Stimulated activated CD4-positive, alpha-beta T cell treated with anti-CD3 and anti-CD28 coated beads, TNF-alpha, amount 100 ng/mL, for 1 hour (primary cell): ENCODE results near the gene PRSS3.
"Not testable (repeated sequence)": the region's sequence is repeated elsewhere in the genome, so short reads cannot be mapped to it uniquely, and the experiment has no call there.

Experiments used
- DNase-seq, 3 donors: peaks; one replicate each; pipeline ENCODE4 v3.0.0-alpha.2; 2020; ENCODE audit warnings: low read depth in 3 of 3, low spot score in 1 of 3

The PRSS3 gene

GRCh38 chr9:33795281-33795680 is at the start of gene PRSS3:
Gene PRSS3, plus strand, starts transcription at chr9:33795561. Its CDS starts 13 bp downstream, at chr9:33795574.
- no peak for DNase-seq

- no peak for DNase-seq
These were observed 46.6 kb upstream of the PRSS3 start for GRCh38 chr9:33748633-33749304.

GRCh38 chr9:33749305-33749654 is 46.1 kb upstream of the PRSS3 start:
- DNase-seq: not testable (repeated sequence)

- no peak for DNase-seq
These were observed 45.0 kb upstream of the PRSS3 start for GRCh38 chr9:33750307-33750838.

GRCh38 chr9:33750839-33751339 is 44.5 kb upstream of the PRSS3 start:
- DNase-seq: no peak

GRCh38 chr9:33751536-33752129 is 43.7 kb upstream of the PRSS3 start:
- no peak for DNase-seq

- DNase-seq: no peak
These were observed 43.2 kb upstream of the PRSS3 start for GRCh38 chr9:33752130-33752637.

GRCh38 chr9:33752789-33753188 is 42.6 kb upstream of the PRSS3 start:
- not testable (repeated sequence) for DNase-seq

- not testable (repeated sequence) for DNase-seq
These were observed 35.7 kb upstream of the PRSS3 start for GRCh38 chr9:33759648-33760047.

GRCh38 chr9:33762343-33762742 is 33.0 kb upstream of the PRSS3 start:
- DNase-seq: no peak

- DNase-seq: not testable (repeated sequence)
These were observed 31.7 kb upstream of the PRSS3 start for GRCh38 chr9:33763709-33764108.

- DNase-seq: no peak
These were observed 29.9 kb upstream of the PRSS3 start for GRCh38 chr9:33765411-33765810.

- not testable (repeated sequence) for DNase-seq
These were observed 25.0 kb upstream of the PRSS3 start for GRCh38 chr9:33770156-33770880.

GRCh38 chr9:33773135-33773534 is 22.2 kb upstream of the PRSS3 start:
- not testable (repeated sequence) for DNase-seq

- not testable (repeated sequence) for DNase-seq
These were observed 21.2 kb upstream of the PRSS3 start for GRCh38 chr9:33774074-33774659.

GRCh38 chr9:33776578-33776977 is 18.8 kb upstream of the PRSS3 start:
- DNase-seq: no peak

GRCh38 chr9:33778700-33779351 is 16.5 kb upstream of the PRSS3 start:
- DNase-seq: peak in 1 of 3 donors; percentile 5

GRCh38 chr9:33780276-33780675 is 15.1 kb upstream of the PRSS3 start:
- DNase-seq: no peak

- DNase-seq: no peak
These were observed 13.6 kb upstream of the PRSS3 start for GRCh38 chr9:33781736-33782135.

GRCh38 chr9:33782395-33783152 is 12.8 kb upstream of the PRSS3 start:
- no peak for DNase-seq
